HepG2 (cell line): ENCODE data around the gene C2orf49. TPM values are rescaled to one million over a fixed set of nuclear protein-coding genes. Genes with fewer than 3 reads are reported as not detected.

Source experiments
- CBX1 ChIP-seq: IDR thresholded peaks from one replicate; pipeline ENCODE4 v1.6.1; 2016; ENCODE audit warnings: antibody characterized with exemption, low read depth
- GTF3A ChIP-seq: sonication (generic); formaldehyde crosslinking; conservative IDR thresholded peaks from 2 replicates; pipeline ENCODE4 v1.4.0; 2020; ENCODE audit warnings: mild to moderate bottlenecking, missing genetic modification reagents
- GZF1 ChIP-seq: sonication (generic); formaldehyde crosslinking; IDR thresholded peaks from 2 replicates; pipeline ENCODE4 v1.5.1; 2020; ENCODE audit warnings: mild to moderate bottlenecking, missing genetic modification reagents
- HDAC1 ChIP-seq: sonication (generic); formaldehyde crosslinking; IDR thresholded peaks from 2 replicates; pipeline ENCODE4 v1.5.1; 2020; ENCODE audit warnings: mild to moderate bottlenecking, missing genetic modification reagents
- KLF9 ChIP-seq: IDR thresholded peaks from 2 replicates; pipeline ENCODE4 v1.6.1; 2016; ENCODE audit warnings: low read depth
- MAFK ChIP-seq, 2 experiments: IDR thresholded peaks in 1 of 2; conservative IDR thresholded peaks in 1 of 2; 2 replicates each; pipeline ENCODE4 v1.6.1; 2011; ENCODE audit warnings: improper control_type of control experiment in 2 of 2, low read length in 2 of 2
- MATR3 ChIP-seq: sonication (generic); formaldehyde crosslinking; IDR thresholded peaks from 2 replicates; pipeline ENCODE4 v1.4.0; 2020; ENCODE audit warnings: missing genetic modification reagents
- POGK ChIP-seq: sonication (generic); formaldehyde crosslinking; conservative IDR thresholded peaks from 2 replicates; pipeline ENCODE4 v1.8.0; 2022; ENCODE audit warnings: mild to moderate bottlenecking, moderate library complexity, missing genetic modification reagents
- SIN3A ChIP-seq: IDR thresholded peaks from 2 replicates; pipeline ENCODE4 v1.6.1; 2011; ENCODE audit warnings: low read depth, mild to moderate bottlenecking, control low read depth, low read length, borderline replicate concordance
- STAG1 ChIP-seq: sonication (generic); formaldehyde crosslinking; IDR thresholded peaks from 2 replicates; pipeline ENCODE4 v1.4.0; 2020; ENCODE audit warnings: missing genetic modification reagents
- ZBTB1 ChIP-seq: sonication (generic); formaldehyde crosslinking; IDR thresholded peaks from 2 replicates; pipeline ENCODE4 v1.4.0; 2020; ENCODE audit warnings: missing genetic modification reagents, borderline replicate concordance
- ZEB1 ChIP-seq: IDR thresholded peaks from 2 replicates; pipeline ENCODE4 v1.6.1; 2012; ENCODE audit warnings: mild to moderate bottlenecking, low read depth, inconsistent platforms; ENCODE audit not compliant: insufficient replicate concordance
- ZNF557 ChIP-seq: sonication (generic); formaldehyde crosslinking; IDR thresholded peaks from 2 replicates; pipeline ENCODE4 v1.4.0; 2020; ENCODE audit warnings: missing genetic modification reagents
- ZNF569 ChIP-seq: sonication (generic); formaldehyde crosslinking; IDR thresholded peaks from 2 replicates; pipeline ENCODE4 v1.5.0; 2020; ENCODE audit warnings: mild to moderate bottlenecking, missing genetic modification reagents, moderate library complexity, borderline replicate concordance
- ZNF710 ChIP-seq: sonication (generic); formaldehyde crosslinking; IDR thresholded peaks from 2 replicates; pipeline ENCODE4 v1.5.0; 2020; ENCODE audit warnings: mild to moderate bottlenecking, missing genetic modification reagents, borderline replicate concordance
- polyA plus RNA-seq, 8 experiments: library from polyadenylated mRNA; depleted of rRNA in 3 of 8; stranded (reverse) in 7 of 8; unstranded in 1 of 8; fragments of >200 nt; fragmentation: Illumina TruSeq in 4 of 8; extraction: Trizol in 4 of 8; gene quantifications; 2 replicates each; pipeline versions ENCODE4 v1.2.1 to v1.2.3, GENCODE V29; 2011 to 2016; ENCODE audit warnings: low read depth in 4 of 8, missing spikeins in 1 of 8, mixed read lengths in 1 of 8; ENCODE audit not compliant: insufficient read depth in 1 of 8
- total RNA-seq, 5 experiments: library from RNA; depleted of rRNA; stranded (reverse); fragments of >200 nt; fragmentation: Illumina TruSeq; extraction: Trizol; gene quantifications; 2 replicates each; pipeline ENCODE4 v1.2.3, GENCODE V29; 2016; ENCODE audit warnings: low read depth in 1 of 5
- TF ChIP-seq, protein P1 (sequence below): sonication (generic); formaldehyde crosslinking; IDR thresholded peaks from 2 replicates; pipeline ENCODE4 v1.5.0; 2020; ENCODE audit warnings: missing genetic modification reagents
- TF ChIP-seq, protein P2 (sequence below): sonication (generic); formaldehyde crosslinking; IDR thresholded peaks from 2 replicates; pipeline ENCODE4 v1.4.0; 2020; ENCODE audit warnings: missing genetic modification reagents
- TF ChIP-seq, protein P3 (sequence below): sonication (generic); formaldehyde crosslinking; IDR thresholded peaks from 2 replicates; pipeline ENCODE4 v1.9.0; 2021; ENCODE audit warnings: missing genetic modification reagents, mild to moderate bottlenecking, borderline replicate concordance
- TF ChIP-seq, protein P4 (sequence below): IDR thresholded peaks from 2 replicates; pipeline ENCODE4 v1.6.1; 2016; ENCODE audit warnings: missing compliant biosample characterization, missing genetic modification reagents, borderline replicate concordance

C2orf49 gene
- total and polyA plus RNA-seq, 2 of the 13 experiments (the other 11 are each of a cell fraction or from before 2014, with no cell fraction given) = 24.7 to 28.8 TPM

DNA sequence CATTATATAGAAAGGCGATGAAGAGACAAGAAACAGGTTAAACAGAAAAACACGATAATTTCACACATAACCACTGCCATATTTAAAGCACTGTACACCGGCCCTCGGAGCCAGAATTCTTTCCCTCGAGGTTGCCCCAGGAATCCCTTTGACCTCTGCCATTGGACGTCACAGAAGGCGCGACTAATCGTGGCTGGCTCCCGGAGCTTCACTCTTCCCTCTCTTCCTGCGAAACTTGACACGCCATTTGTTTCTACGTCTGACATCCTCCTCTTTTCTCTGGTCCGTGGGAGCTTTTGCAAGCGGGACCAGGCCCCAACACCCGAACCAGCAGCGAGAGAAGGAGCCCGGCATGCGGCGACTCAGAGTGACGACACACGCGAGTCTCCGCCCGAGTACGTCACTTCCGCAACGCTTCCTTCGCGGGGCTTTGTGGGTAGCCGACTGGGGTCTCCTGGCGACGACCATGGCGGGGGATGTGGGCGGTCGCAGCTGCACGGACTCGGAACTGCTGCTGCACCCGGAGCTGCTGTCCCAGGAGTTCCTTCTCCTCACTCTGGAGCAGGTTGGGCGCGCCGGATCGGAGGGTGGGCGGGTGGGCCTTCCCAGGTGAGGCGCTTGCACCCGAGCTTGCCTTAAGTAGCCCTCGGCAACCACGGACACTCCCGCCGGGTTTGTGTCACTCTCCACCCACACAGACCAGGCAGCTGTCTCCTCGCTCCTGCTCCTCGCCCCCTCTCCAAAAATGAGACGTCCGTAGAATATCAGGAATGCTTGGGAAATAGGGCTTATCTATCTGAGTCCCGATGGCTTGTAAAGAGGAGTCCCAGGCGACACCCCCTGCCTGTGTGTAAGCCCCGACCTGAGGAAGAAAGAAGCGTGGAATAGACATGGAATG is at the start of gene C2orf49 (continued):
- TF ChIP-seq POGK (peak; percentile 86), GZF1 (no peak), GTF3A (CRISPR knock-in tag) (no peak), ZNF557 (CRISPR knock-in tag) (no peak), ZNF569 (CRISPR knock-in tag) (no peak), SIN3A (peak; percentile 86; the same call in 1 of the 2 replicates), MAFK (conservative IDR thresholded peaks at IDR 0.05 in 1 of 2, IDR thresholded peaks at IDR 0.05 in 1 of 2; ENCODE audit: low read length in 2 of 2) (0 out of 4 replicates have a peak, but pooled peaks of 1 of the 2 experiments have one; percentile 5), ZBTB1 (CRISPR knock-in tag) (no peak), MATR3 (CRISPR knock-in tag) (no peak), KLF9 (CRISPR knock-in tag) (no peak), ZEB1 (no peak), ZNF710 (peak; percentile 51; the same call in 1 of the 2 replicates), CBX1 (no peak), STAG1 (CRISPR knock-in tag) (no peak), HDAC1 (peak; percentile 93)
- TF ChIP-seq, protein P1, sequence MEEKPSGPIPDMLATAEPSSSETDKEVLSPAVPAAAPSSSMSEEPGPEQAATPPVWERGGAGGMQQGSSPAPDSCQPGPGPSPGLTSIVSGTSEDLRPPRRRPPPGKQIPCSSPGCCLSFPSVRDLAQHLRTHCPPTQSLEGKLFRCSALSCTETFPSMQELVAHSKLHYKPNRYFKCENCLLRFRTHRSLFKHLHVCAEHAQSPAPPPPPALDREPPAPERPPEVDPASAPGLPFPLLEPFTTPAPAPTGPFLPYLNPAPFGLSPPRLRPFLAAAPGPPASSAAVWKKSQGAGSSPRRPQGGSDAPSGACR (CRISPR knock-in tag) = peak; percentile 55; the same call in 1 of the 2 replicates
- TF ChIP-seq, protein P2, sequence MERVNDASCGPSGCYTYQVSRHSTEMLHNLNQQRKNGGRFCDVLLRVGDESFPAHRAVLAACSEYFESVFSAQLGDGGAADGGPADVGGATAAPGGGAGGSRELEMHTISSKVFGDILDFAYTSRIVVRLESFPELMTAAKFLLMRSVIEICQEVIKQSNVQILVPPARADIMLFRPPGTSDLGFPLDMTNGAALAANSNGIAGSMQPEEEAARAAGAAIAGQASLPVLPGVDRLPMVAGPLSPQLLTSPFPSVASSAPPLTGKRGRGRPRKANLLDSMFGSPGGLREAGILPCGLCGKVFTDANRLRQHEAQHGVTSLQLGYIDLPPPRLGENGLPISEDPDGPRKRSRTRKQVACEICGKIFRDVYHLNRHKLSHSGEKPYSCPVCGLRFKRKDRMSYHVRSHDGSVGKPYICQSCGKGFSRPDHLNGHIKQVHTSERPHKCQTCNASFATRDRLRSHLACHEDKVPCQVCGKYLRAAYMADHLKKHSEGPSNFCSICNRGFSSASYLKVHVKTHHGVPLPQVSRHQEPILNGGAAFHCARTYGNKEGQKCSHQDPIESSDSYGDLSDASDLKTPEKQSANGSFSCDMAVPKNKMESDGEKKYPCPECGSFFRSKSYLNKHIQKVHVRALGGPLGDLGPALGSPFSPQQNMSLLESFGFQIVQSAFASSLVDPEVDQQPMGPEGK (CRISPR knock-in tag) = peak; percentile 38; the same call in 1 of the 2 replicates
- TF ChIP-seq, protein P3, sequence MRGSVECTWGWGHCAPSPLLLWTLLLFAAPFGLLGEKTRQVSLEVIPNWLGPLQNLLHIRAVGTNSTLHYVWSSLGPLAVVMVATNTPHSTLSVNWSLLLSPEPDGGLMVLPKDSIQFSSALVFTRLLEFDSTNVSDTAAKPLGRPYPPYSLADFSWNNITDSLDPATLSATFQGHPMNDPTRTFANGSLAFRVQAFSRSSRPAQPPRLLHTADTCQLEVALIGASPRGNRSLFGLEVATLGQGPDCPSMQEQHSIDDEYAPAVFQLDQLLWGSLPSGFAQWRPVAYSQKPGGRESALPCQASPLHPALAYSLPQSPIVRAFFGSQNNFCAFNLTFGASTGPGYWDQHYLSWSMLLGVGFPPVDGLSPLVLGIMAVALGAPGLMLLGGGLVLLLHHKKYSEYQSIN (CRISPR knock-in tag) = no peak
- TF ChIP-seq, protein P4, sequence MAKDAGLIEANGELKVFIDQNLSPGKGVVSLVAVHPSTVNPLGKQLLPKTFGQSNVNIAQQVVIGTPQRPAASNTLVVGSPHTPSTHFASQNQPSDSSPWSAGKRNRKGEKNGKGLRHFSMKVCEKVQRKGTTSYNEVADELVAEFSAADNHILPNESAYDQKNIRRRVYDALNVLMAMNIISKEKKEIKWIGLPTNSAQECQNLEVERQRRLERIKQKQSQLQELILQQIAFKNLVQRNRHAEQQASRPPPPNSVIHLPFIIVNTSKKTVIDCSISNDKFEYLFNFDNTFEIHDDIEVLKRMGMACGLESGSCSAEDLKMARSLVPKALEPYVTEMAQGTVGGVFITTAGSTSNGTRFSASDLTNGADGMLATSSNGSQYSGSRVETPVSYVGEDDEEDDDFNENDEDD (CRISPR knock-in tag) = peak; percentile 34; the same call in 1 of the 2 replicates
